Suprapubic skin (tissue), 4 donors: ENCODE results near the gene AATF. TPM values are rescaled to one million over a fixed set of nuclear protein-coding genes. Genes with fewer than 3 reads are reported as not detected.

ENCODE experiments used
- DNase-seq, 2 donors: peaks; one replicate each; pipeline ENCODE4 v3.0.0-alpha.2; 2019; ENCODE audit warnings: low spot score in 2 of 2
- H3K27ac ChIP-seq: fragments of 200-600 bp; sonication (generic); one replicate; pipeline ENCODE4 v1.5.1; 2019
- H3K27me3 ChIP-seq: fragments of 200-600 bp; sonication (generic); one replicate; pipeline ENCODE4 v1.5.1; 2019
- H3K36me3 ChIP-seq: fragments of 200-600 bp; sonication (generic); one replicate; pipeline ENCODE4 v1.5.1; 2019
- H3K4me1 ChIP-seq: fragments of 200-600 bp; sonication (generic); one replicate; pipeline ENCODE4 v1.5.1; 2019
- H3K4me3 ChIP-seq: fragments of 200-600 bp; sonication (generic); one replicate; pipeline ENCODE4 v1.5.1; 2019; ENCODE audit warnings: mild to moderate bottlenecking
- H3K9me3 ChIP-seq: fragments of 200-600 bp; sonication (generic); one replicate; pipeline ENCODE4 v1.5.1; 2019
- CTCF ChIP-seq, 2 donors: fragments of 200-600 bp in 1 of 2; fragments of 450-650 bp in 1 of 2; sonication (generic) in 1 of 2; IDR thresholded peaks; one replicate each; pipeline ENCODE4 v1.5.1; 2016 to 2019; ENCODE audit warnings: antibody characterized with exemption in 2 of 2, mild to moderate bottlenecking in 1 of 2, moderate library complexity in 1 of 2
- EP300 ChIP-seq: sonication (generic); formaldehyde crosslinking; IDR thresholded peaks from one replicate; pipeline ENCODE4 v1.6.1; 2017; ENCODE audit warnings: antibody characterized with exemption
- POLR2A ChIP-seq, 2 donors: fragments of 450-650 bp; IDR thresholded peaks; one replicate each; pipeline ENCODE4 v1.6.1; 2017; ENCODE audit warnings: antibody characterized with exemption in 2 of 2, mild to moderate bottlenecking in 2 of 2, moderate library complexity in 2 of 2
- POLR2AphosphoS5 ChIP-seq, 3 donors: sonication (generic); formaldehyde crosslinking; IDR thresholded peaks; one replicate each; pipeline ENCODE4 v1.6.1; 2017; ENCODE audit warnings: antibody characterized with exemption in 3 of 3
- WGBS: methylation state at CpG from one replicate; pipeline ENCODE4 v1.1.5; 2018; 5-methylcytosine and 5-hydroxymethylcytosine counted together
- total RNA-seq, 4 donors: library from RNA; depleted of rRNA; stranded (reverse); fragments of >200 nt; gene quantifications; one replicate each; pipeline ENCODE4 v1.1.0, GENCODE V29; 2016

AATF gene
- total RNA-seq, 4 donors from 2014 or later = 32.5 to 38.2 (median 36.0) TPM

- H3K9me3 ChIP-seq = no peaks in the 10 kb centered on the region
- no peak overlapping the region for H3K4me3 ChIP-seq
- no peaks in the 10 kb centered on the region for H3K27me3 ChIP-seq
- 87% methylated on average over 4 of the region's 4 CpGs for WGBS
- H3K4me1 ChIP-seq = no peaks in the 10 kb centered on the region
- H3K27ac ChIP-seq = no peak overlapping the region
- no peak for TF ChIP-seq CTCF (IDR thresholded peaks at IDR 0.05)
- TF ChIP-seq EP300 = no peak
- no peak for TF ChIP-seq POLR2A (IDR thresholded peaks at IDR 0.05)
- no peak for TF ChIP-seq POLR2AphosphoS5 (IDR thresholded peaks at IDR 0.05)
- no peak for DNase-seq
- H3K36me3 ChIP-seq = peaks cover 41% of the 10 kb centered on the region
Measured at GRCh38 chr17:37100231-37100630, 151.5 kb downstream of the AATF start.

- no peak for DNase-seq
- no peaks in the 10 kb centered on the region for H3K27me3 ChIP-seq
- 93% methylated on average over 2 of the region's 2 CpGs for WGBS
Measured at GRCh38 chr17:37101306-37101705, 152.6 kb downstream of the AATF start.

GRCh38 chr17:37103231-37103630 is 154.5 kb downstream of the AATF start:
- no peaks in the 10 kb centered on the region for H3K9me3 ChIP-seq
- H3K27me3 ChIP-seq = no peaks in the 10 kb centered on the region
- H3K4me3 ChIP-seq = no peak overlapping the region
- DNase-seq = no peak
- WGBS = 94% methylated on average over 4 of the region's 4 CpGs
- H3K27ac ChIP-seq = no peak overlapping the region
- peaks cover 25% of the 10 kb centered on the region for H3K36me3 ChIP-seq
- H3K4me1 ChIP-seq = peaks cover 14% of the 10 kb centered on the region
- TF ChIP-seq CTCF (IDR thresholded peaks at IDR 0.05) = no peak
- TF ChIP-seq POLR2A (IDR thresholded peaks at IDR 0.05) = no peak
- no peak for TF ChIP-seq EP300
- no peak for TF ChIP-seq POLR2AphosphoS5 (IDR thresholded peaks at IDR 0.05)

More at GRCh38 chr17:37101306-37101705, 152.6 kb downstream of the AATF start:
- TF ChIP-seq CTCF (IDR thresholded peaks at IDR 0.05) (no peak), POLR2AphosphoS5 (IDR thresholded peaks at IDR 0.05) (no peak), POLR2A (IDR thresholded peaks at IDR 0.05) (no peak), EP300 (no peak)
- Histone ChIP-seq H3K4me3 (no peak overlapping the region), H3K27ac (no peak overlapping the region), H3K36me3 (peaks cover 35% of the 10 kb centered on the region), H3K4me1 (no peaks in the 10 kb centered on the region), H3K9me3 (no peaks in the 10 kb centered on the region)

GRCh38 chr17:37106049-37106448 is 157.3 kb downstream of the AATF start:
- H3K36me3 ChIP-seq = peaks cover 52% of the 10 kb centered on the region

More at GRCh38 chr17:37106049-37106448, 157.3 kb downstream of the AATF start:
- no peak overlapping the region for H3K4me3 ChIP-seq
- no peaks in the 10 kb centered on the region for H3K9me3 ChIP-seq
- no peak for DNase-seq
- no peak for TF ChIP-seq POLR2A (IDR thresholded peaks at IDR 0.05)
- no peak for TF ChIP-seq CTCF (IDR thresholded peaks at IDR 0.05)
- TF ChIP-seq EP300 = no peak
- TF ChIP-seq POLR2AphosphoS5 (IDR thresholded peaks at IDR 0.05) = no peak
- H3K4me1 ChIP-seq = peaks cover 14% of the 10 kb centered on the region
- 70% methylated on average over 1 of the region's 1 CpG for WGBS
- no peak overlapping the region for H3K27ac ChIP-seq
- H3K27me3 ChIP-seq = no peaks in the 10 kb centered on the region

Other genes starting within 250 kb of the AATF start
- not detected for gene LHX1, start 11.5 kb upstream of the AATF start, total RNA-seq